Left colon (tissue), 2 donors: ENCODE measurements around the gene PLEKHA3. TPM values are rescaled to one million over a fixed set of nuclear protein-coding genes. Genes with fewer than 3 reads are reported as not detected.
A peak's percentile ranks its signal among the peaks of the same experiment; 100 is the strongest.
"Not testable (repeated sequence)": the region's sequence is repeated elsewhere in the genome, so short reads cannot be mapped to it uniquely, and the experiment has no call there.

ENCODE experiments used
- ATAC-seq: fragments of 200-7000 bp; cut with Tn5 transposase; one replicate; pipeline ENCODE4 v1.9.1; 2020; ENCODE audit warnings: mild to moderate bottlenecking, moderate library complexity
- DNase-seq, 2 donors: peaks; one replicate each; pipeline ENCODE4 v3.0.0-alpha.2; 2020
- intact Hi-C, 2 donors: fragments of 100-400 bp; cut with DNase I in 1 of 2; cut with micrococcal nuclease in 1 of 2; formaldehyde crosslinking; loops; one replicate each; pipeline versions ENCODE4 v1.11.2 to v1.14.0; 2022; cut with DNase I, micrococcal nuclease
- total RNA-seq, 2 donors: library from RNA; stranded (reverse); fragmentation: NEBNext Ultra II Directional; extraction: Animal tissue kit (Norgen Biotek cat#: 25700); gene quantifications; one replicate each; pipeline ENCODE4 v1.2.1, GENCODE V29; 2021
- donor health status: DM: no; HTN: no; CAD: no.
- donor health status: DM: yes; HTN: yes; CAD: no.

PLEKHA3 gene
- total RNA-seq, 2 donors from 2014 or later: 17.7 to 31.9 TPM

- no peak for ATAC-seq
- intact Hi-C loops: no loop called here
- DNase-seq: no peak
Observed at GRCh38 chr2:178513876-178514275, 33.6 kb downstream of the PLEKHA3 start.

- intact Hi-C loops: no loop called here
- DNase-seq: no peak
- ATAC-seq: no peak
Observed at GRCh38 chr2:178514664-178515063, 34.4 kb downstream of the PLEKHA3 start.

GRCh38 chr2:178517496-178517895 is 37.2 kb downstream of the PLEKHA3 start:
- DNase-seq (no peak), ATAC-seq (no peak)
- intact Hi-C loops: no loop called here

GRCh38 chr2:178521304-178522150 is 41.3 kb downstream of the PLEKHA3 start:
- intact Hi-C loops: no loop called here

GRCh38 chr2:178522950-178523595 is 42.8 kb downstream of the PLEKHA3 start:
- peak; percentile 75 to 80 for DNase-seq
- intact Hi-C loops: no loop called here
- peak; percentile 90 for ATAC-seq

More at GRCh38 chr2:178521304-178522150, 41.3 kb downstream of the PLEKHA3 start:
- ATAC-seq: peak; percentile 41
- no peak for DNase-seq

GRCh38 chr2:178523596-178524134 is 43.4 kb downstream of the PLEKHA3 start:
- intact Hi-C loops: no loop called here
- DNase-seq: no peak
- ATAC-seq: no peak

- ATAC-seq, intact Hi-C loops, DNase-seq: not testable (repeated sequence)
Observed at GRCh38 chr2:178525010-178525409, 44.8 kb downstream of the PLEKHA3 start.

GRCh38 chr2:178525460-178525859 is 45.2 kb downstream of the PLEKHA3 start:
- intact Hi-C loops, ATAC-seq, DNase-seq: not testable (repeated sequence)

GRCh38 chr2:178526256-178526655 is 46.0 kb downstream of the PLEKHA3 start:
- intact Hi-C loops: no loop called here
- DNase-seq: no peak
- no peak for ATAC-seq

GRCh38 chr2:178527592-178527991 is 47.3 kb downstream of the PLEKHA3 start:
- DNase-seq (no peak), ATAC-seq (no peak)
- intact Hi-C loops: no loop called here

GRCh38 chr2:178528647-178529046 is 48.4 kb downstream of the PLEKHA3 start:
- intact Hi-C loops: no loop called here
- ATAC-seq (no peak), DNase-seq (no peak)

GRCh38 chr2:178529194-178529593 is 48.9 kb downstream of the PLEKHA3 start:
- no peak for DNase-seq
- intact Hi-C loops: no loop called here
- ATAC-seq: no peak

- ATAC-seq (no peak), DNase-seq (no peak)
- intact Hi-C loops: no loop called here
Observed at GRCh38 chr2:178530131-178530530, 49.9 kb downstream of the PLEKHA3 start.

GRCh38 chr2:178530625-178531142 is 50.4 kb downstream of the PLEKHA3 start:
- ATAC-seq (no peak), DNase-seq (no peak)
- intact Hi-C loops: no loop called here

GRCh38 chr2:178531168-178531567 is 50.9 kb downstream of the PLEKHA3 start:
- DNase-seq (no peak), ATAC-seq (no peak)
- intact Hi-C loops: no loop called here

- ATAC-seq (no peak), DNase-seq (no peak)
- intact Hi-C loops: no loop called here
Observed at GRCh38 chr2:178536037-178536436, 55.8 kb downstream of the PLEKHA3 start.

GRCh38 chr2:178542161-178542560 is 61.9 kb downstream of the PLEKHA3 start:
- DNase-seq (no peak), ATAC-seq (no peak)
- intact Hi-C loops: no loop called here

GRCh38 chr2:178542569-178542968 is 62.3 kb downstream of the PLEKHA3 start:
- no peak for DNase-seq
- intact Hi-C loops: no loop called here

GRCh38 chr2:178550352-178550751 is 70.1 kb downstream of the PLEKHA3 start:
- ATAC-seq (no peak), DNase-seq (no peak)
- intact Hi-C loops: no loop called here

More at GRCh38 chr2:178542569-178542968, 62.3 kb downstream of the PLEKHA3 start:
- ATAC-seq: no peak

- no peak for ATAC-seq
- intact Hi-C loops: no loop called here
- no peak for DNase-seq
Observed at GRCh38 chr2:178553047-178553446, 72.8 kb downstream of the PLEKHA3 start.
